PFSK-1 (cell line): ENCODE data around the gene HECA.

ENCODE experiments used
- POLR2AphosphoS5 ChIP-seq: IDR thresholded peaks from 2 replicates; pipeline ENCODE4 v1.6.1; 2012; ENCODE audit warnings: low read depth, mild to moderate bottlenecking, control low read depth, low read length, moderate library complexity
- TAF1 ChIP-seq: IDR thresholded peaks from 2 replicates; pipeline ENCODE4 v1.6.1; 2012; ENCODE audit warnings: low read length, control low read depth, borderline replicate concordance; ENCODE audit not compliant: insufficient read depth
- TF ChIP-seq, protein P1 (sequence below), 2 experiments: IDR thresholded peaks; 2 replicates each; pipeline versions ENCODE4 v1.6.1 to v1.8.0; 2011 to 2012; ENCODE audit warnings: low read depth in 2 of 2, low read length in 2 of 2, control low read depth in 1 of 2, inconsistent platforms in 1 of 2, mild to moderate bottlenecking in 1 of 2, moderate library complexity in 1 of 2; ENCODE audit not compliant: insufficient read depth in 1 of 2

DNA sequence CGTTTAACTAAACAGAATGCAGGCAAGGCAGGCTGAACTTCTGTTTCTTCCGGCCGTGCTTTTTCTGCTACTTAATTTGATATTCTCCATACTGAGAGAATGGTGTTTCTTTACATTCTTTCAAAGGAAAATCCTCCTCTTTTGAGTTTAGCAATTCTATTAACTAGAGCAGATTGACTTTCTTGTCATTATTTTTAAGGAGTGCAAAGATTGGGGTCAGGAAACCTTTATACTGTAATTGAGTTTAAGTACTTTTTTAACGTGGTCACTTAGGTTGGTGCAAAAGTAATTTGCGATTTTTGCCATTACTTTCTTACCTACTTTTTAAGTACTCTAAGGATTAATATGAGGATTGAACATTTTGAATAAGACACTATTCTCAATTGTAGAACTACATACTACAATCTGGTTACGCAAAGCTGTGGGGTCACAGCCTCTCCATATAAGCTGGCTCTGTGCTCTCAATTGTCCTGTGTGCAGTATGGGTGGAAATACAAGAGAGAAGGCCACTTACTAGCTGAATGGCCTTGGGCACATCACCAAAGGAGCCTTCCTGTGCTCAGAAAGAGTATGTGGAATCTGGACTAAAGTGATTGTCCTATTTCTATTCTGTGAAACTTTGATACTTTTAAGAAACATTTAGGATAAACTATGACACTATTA lies 16.7 kb downstream of the HECA start:
- TF ChIP-seq POLR2AphosphoS5 (no peak), TAF1 (no peak)
- TF ChIP-seq, protein P1, sequence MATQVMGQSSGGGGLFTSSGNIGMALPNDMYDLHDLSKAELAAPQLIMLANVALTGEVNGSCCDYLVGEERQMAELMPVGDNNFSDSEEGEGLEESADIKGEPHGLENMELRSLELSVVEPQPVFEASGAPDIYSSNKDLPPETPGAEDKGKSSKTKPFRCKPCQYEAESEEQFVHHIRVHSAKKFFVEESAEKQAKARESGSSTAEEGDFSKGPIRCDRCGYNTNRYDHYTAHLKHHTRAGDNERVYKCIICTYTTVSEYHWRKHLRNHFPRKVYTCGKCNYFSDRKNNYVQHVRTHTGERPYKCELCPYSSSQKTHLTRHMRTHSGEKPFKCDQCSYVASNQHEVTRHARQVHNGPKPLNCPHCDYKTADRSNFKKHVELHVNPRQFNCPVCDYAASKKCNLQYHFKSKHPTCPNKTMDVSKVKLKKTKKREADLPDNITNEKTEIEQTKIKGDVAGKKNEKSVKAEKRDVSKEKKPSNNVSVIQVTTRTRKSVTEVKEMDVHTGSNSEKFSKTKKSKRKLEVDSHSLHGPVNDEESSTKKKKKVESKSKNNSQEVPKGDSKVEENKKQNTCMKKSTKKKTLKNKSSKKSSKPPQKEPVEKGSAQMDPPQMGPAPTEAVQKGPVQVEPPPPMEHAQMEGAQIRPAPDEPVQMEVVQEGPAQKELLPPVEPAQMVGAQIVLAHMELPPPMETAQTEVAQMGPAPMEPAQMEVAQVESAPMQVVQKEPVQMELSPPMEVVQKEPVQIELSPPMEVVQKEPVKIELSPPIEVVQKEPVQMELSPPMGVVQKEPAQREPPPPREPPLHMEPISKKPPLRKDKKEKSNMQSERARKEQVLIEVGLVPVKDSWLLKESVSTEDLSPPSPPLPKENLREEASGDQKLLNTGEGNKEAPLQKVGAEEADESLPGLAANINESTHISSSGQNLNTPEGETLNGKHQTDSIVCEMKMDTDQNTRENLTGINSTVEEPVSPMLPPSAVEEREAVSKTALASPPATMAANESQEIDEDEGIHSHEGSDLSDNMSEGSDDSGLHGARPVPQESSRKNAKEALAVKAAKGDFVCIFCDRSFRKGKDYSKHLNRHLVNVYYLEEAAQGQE (IDR thresholded peaks at IDR 0.05; ENCODE audit: insufficient read depth in 1 of 2, low read depth in 2 of 2, low read length in 2 of 2): no peak
